Ishikawa (cell line): ENCODE measurements around the gene ZMYND8.

Experiments
- CEBPB ChIP-seq: IDR thresholded peaks from 2 replicates; pipeline ENCODE4 v1.6.1; 2012
- CREB1 ChIP-seq: IDR thresholded peaks from 2 replicates; pipeline ENCODE4 v1.6.1; 2012; ENCODE audit warnings: low read depth
- EGR1 ChIP-seq: IDR thresholded peaks from 2 replicates; pipeline ENCODE4 v1.6.1; 2012
- EP300 ChIP-seq: IDR thresholded peaks from 2 replicates; pipeline ENCODE4 v1.6.1; 2012; ENCODE audit warnings: borderline replicate concordance
- FOXM1 ChIP-seq: IDR thresholded peaks from 2 replicates; pipeline ENCODE4 v1.6.1; 2012; ENCODE audit warnings: low read depth, borderline replicate concordance
- NFIC ChIP-seq: IDR thresholded peaks from 2 replicates; pipeline ENCODE4 v1.6.1; 2012
- RAD21 ChIP-seq: IDR thresholded peaks from 2 replicates; pipeline ENCODE4 v1.6.1; 2012; ENCODE audit warnings: low read depth
- TAF1 ChIP-seq: IDR thresholded peaks from 2 replicates; pipeline ENCODE4 v1.6.1; 2012; ENCODE audit warnings: low read depth, mild to moderate bottlenecking
- TCF12 ChIP-seq: IDR thresholded peaks from 2 replicates; pipeline ENCODE4 v1.6.1; 2012; ENCODE audit warnings: low read depth
- TEAD4 ChIP-seq: IDR thresholded peaks from 2 replicates; pipeline ENCODE4 v1.6.1; 2012
- YY1 ChIP-seq: IDR thresholded peaks from 2 replicates; pipeline ENCODE4 v1.6.1; 2012; ENCODE audit warnings: low read depth
- ZBTB7A ChIP-seq: IDR thresholded peaks from 2 replicates; pipeline ENCODE4 v1.6.1; 2012; ENCODE audit warnings: low read depth
- TF ChIP-seq, protein P1 (sequence below): IDR thresholded peaks from 2 replicates; pipeline ENCODE4 v1.6.1; 2012
- TF ChIP-seq, protein P2 (sequence below): IDR thresholded peaks from 2 replicates; pipeline ENCODE4 v1.6.1; 2012
- TF ChIP-seq, protein P3 (sequence below): IDR thresholded peaks from 2 replicates; pipeline ENCODE4 v1.6.1; 2012; ENCODE audit warnings: low read depth, mild to moderate bottlenecking

ZMYND8 gene

DNA sequence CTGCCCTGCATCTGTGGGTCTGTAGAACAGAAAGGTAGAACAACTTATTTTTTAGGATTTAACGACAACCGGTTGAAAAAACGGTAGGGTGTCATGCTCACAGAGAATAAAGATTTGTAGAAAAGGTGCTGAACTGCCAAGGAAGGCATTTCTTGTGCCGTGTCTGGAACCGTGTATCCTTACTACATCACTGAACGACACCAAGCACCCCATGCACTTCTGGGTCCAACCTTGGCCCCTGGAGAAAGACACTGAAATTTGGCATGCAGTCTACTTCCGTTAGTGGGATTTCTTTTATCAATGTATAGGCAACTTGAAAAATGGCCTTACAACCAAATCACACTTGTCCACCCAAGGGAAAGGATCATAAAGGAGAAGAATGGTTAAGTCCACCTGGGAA, 145.5 kb downstream of the ZMYND8 start:
- no peak for TF ChIP-seq TEAD4
- TF ChIP-seq CREB1: no peak
- TF ChIP-seq EP300: no peak
- TF ChIP-seq TAF1: no peak
- no peak for TF ChIP-seq YY1
- TF ChIP-seq, protein P1, sequence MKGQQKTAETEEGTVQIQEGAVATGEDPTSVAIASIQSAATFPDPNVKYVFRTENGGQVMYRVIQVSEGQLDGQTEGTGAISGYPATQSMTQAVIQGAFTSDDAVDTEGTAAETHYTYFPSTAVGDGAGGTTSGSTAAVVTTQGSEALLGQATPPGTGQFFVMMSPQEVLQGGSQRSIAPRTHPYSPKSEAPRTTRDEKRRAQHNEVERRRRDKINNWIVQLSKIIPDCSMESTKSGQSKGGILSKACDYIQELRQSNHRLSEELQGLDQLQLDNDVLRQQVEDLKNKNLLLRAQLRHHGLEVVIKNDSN: no peak
- no peak for TF ChIP-seq ZBTB7A
- no peak for TF ChIP-seq CEBPB
- no peak for TF ChIP-seq NFIC
- TF ChIP-seq, protein P2, sequence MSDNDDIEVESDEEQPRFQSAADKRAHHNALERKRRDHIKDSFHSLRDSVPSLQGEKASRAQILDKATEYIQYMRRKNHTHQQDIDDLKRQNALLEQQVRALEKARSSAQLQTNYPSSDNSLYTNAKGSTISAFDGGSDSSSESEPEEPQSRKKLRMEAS: no peak
- no peak for TF ChIP-seq TCF12
- no peak for TF ChIP-seq FOXM1

DNA sequence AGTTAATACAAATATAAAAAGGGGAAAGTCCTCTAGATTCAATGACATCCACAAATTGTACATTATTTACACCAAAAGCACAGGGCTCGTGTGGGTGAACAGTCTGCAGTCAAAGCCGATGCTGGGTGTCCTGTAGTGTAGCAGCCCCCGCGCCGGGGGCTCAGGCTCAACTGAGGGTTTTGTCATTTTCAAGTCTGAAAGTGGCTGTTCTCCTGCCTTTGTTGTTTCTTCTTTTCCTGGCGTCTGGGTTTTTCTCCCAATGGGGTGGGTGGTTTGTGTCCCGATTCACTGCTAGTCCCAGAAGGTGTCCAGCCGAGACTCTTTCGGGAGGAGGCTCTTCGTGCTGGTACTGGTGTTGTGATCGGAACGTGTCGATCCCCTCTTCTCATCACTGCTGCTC, 146.0 kb downstream of the ZMYND8 start:
- TF ChIP-seq CREB1 (no peak), TEAD4 (no peak), EGR1 (no peak), NFIC (no peak), ZBTB7A (no peak), YY1 (no peak), FOXM1 (no peak), CEBPB (no peak), EP300 (no peak), TCF12 (no peak), RAD21 (no peak), TAF1 (no peak)
- TF ChIP-seq, protein P2: no peak
- TF ChIP-seq, protein P3, sequence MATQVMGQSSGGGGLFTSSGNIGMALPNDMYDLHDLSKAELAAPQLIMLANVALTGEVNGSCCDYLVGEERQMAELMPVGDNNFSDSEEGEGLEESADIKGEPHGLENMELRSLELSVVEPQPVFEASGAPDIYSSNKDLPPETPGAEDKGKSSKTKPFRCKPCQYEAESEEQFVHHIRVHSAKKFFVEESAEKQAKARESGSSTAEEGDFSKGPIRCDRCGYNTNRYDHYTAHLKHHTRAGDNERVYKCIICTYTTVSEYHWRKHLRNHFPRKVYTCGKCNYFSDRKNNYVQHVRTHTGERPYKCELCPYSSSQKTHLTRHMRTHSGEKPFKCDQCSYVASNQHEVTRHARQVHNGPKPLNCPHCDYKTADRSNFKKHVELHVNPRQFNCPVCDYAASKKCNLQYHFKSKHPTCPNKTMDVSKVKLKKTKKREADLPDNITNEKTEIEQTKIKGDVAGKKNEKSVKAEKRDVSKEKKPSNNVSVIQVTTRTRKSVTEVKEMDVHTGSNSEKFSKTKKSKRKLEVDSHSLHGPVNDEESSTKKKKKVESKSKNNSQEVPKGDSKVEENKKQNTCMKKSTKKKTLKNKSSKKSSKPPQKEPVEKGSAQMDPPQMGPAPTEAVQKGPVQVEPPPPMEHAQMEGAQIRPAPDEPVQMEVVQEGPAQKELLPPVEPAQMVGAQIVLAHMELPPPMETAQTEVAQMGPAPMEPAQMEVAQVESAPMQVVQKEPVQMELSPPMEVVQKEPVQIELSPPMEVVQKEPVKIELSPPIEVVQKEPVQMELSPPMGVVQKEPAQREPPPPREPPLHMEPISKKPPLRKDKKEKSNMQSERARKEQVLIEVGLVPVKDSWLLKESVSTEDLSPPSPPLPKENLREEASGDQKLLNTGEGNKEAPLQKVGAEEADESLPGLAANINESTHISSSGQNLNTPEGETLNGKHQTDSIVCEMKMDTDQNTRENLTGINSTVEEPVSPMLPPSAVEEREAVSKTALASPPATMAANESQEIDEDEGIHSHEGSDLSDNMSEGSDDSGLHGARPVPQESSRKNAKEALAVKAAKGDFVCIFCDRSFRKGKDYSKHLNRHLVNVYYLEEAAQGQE: no peak
- TF ChIP-seq, protein P1: no peak

DNA sequence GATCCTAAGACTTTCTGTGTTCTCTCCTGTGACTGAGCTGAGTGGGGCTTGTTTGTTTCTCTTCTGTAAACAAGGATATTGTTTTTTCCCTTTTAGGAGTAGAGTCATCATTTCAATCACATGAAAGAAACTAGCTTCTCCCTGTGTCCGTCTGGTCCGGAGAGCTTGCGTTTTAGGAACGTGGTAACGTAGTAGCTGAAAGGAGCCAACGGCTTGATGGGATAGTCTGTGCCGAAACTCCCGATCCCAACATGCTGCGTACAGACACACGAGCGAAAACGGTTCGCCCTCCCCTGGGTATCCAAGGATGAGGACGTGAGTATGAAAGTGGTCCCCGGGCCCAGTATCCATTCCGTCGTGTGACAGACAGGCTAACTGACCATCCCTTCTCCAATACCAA, 146.5 kb downstream of the ZMYND8 start:
- TF ChIP-seq, protein P3: no peak
- TF ChIP-seq, protein P1: no peak
- TF ChIP-seq EP300 (no peak), ZBTB7A (no peak), YY1 (no peak), NFIC (no peak), CREB1 (no peak), EGR1 (no peak), TAF1 (no peak), FOXM1 (no peak), CEBPB (no peak), TCF12 (no peak), TEAD4 (no peak), RAD21 (no peak)

DNA sequence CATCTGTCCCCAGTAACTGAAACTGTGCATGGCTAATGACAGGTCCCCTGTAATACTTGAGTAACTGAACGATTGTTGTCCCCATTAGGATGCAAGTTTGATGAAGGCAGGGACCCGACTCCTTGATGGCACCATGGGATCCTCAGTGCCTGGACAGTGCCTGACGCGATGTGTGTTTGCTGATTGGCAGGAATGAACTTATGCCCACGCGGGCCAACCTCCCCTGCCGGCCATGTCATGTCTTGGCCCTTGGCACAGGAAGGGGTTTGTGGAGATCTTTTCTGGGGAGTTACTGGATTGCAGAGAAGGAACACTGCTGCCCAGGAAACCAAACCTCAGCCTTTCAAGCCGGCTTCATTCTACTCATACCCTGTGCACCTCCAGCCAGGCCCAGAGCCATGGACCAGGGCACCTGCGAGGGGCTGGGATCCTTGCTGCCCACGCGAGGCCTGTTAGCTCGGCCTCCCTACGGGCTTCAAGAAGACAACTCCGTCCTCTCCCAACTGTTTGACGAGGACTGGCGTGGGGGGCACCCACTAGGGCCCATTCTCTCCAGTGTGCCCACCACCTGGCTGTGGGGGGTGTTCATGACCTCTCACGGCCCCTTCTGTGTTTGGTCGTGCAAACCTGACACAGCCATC, 147.8 kb downstream of the ZMYND8 start:
- TF ChIP-seq CEBPB (no peak), TCF12 (no peak), EGR1 (no peak), FOXM1 (no peak), YY1 (no peak), RAD21 (no peak), NFIC (no peak), EP300 (no peak), TAF1 (no peak), CREB1 (no peak), TEAD4 (no peak), ZBTB7A (no peak)
- TF ChIP-seq, protein P2: no peak
- TF ChIP-seq, protein P1: no peak
- TF ChIP-seq, protein P3: no peak
